GM18498 (cell line): ENCODE measurements around the gene CFAP61.

Experiments used
- ATAC-seq: cut with Tn5 transposase; IDR thresholded peaks from one replicate; pipeline ENCODE4 v1.9.1; 2021; ENCODE audit warnings: mild to moderate bottlenecking, moderate library complexity; ENCODE audit not compliant: unreplicated experiment

CFAP61 gene

DNA sequence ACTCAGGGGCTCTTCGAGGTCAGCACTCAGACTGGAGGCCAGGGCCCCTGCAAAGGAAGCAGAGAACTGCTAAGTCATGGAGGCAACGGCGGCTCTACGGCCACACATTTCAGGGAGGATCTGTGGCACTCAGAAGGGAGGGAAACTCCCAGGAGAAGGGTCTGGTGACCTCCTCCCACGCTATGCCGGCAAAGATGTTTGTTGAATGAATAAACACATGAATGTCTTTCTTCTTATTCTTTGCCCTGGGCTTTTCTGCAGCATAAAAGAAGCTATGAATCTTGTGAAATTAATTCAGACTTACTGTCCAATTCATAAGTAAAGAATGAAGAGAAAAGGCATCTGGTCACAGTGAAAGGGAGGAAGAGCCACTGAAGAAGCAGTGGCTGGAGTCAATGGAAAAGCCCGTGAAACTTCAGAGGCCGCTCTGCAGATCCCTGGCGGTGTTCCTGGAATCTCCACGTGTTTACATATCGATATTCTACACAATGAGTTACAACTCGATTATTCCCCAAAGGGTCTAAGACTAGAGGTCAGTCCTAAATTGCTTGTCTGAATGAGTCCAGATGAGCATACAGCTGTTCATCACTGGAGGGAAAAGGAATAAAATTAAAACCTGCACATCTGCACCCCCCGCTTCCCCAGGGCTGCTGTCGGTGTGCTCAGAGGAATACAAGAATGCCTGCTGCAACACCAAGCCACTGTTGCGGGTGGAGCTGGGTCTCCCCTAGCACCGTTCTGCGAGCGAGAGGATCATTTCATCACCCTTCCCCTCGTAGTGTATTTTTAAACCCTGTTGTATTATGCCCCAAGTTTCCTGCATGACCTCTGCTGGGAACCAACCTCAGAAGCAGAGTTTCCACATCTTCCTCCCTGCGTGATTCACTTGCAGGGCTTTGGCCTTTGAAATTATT, 341.1 kb downstream of the CFAP61 start:
- no peak for ATAC-seq

DNA sequence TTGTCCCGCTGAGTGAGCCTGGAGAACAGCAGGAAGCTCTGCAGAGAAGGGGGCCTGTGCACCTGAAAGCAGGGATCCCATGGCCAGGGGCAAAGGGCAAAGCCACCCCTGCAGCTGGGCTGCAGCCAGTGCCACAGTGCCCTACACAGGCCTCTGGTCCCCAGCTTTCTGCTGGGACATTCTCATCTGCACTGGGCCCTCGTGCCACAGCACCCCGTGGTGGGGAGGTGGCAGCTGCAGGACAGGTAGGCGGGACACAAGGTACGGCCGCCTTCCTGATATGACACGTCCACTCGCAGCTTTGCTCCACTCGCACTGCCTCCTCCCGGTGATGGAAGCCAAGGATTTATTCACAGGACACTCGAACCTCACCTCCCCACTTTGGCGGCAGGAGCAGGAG, 342.8 kb downstream of the CFAP61 start:
- ATAC-seq = no peak

GRCh38 chr20:20395903-20396568, 343.7 kb downstream of the CFAP61 start:
- ATAC-seq = no peak

DNA sequence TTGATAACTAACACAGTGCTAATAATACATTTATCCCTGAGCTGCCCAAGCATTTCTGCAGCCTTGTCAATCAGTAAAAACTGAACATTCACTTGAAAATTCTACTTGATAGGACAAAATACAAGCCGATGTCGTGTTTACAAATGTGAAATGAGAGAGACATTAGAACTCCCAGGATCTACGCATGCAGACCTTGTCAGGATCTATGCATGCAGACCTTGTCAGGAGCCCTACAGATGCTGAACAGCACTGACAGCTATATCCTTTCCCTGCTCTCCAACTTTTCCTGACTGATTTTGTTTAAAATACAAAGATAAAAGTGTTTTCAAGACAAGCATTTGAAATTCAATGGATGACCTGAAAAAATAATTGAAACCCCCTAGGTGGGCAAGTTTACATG, 344.5 kb downstream of the CFAP61 start:
- no peak for ATAC-seq

- ATAC-seq = no peak
Observed at GRCh38 chr20:20398123-20398522, 345.8 kb downstream of the CFAP61 start.

- ATAC-seq = no peak
Observed at GRCh38 chr20:20399531-20400500, 347.5 kb downstream of the CFAP61 start.

- no peak for ATAC-seq
Observed at GRCh38 chr20:20401991-20402390, 349.7 kb downstream of the CFAP61 start.

DNA sequence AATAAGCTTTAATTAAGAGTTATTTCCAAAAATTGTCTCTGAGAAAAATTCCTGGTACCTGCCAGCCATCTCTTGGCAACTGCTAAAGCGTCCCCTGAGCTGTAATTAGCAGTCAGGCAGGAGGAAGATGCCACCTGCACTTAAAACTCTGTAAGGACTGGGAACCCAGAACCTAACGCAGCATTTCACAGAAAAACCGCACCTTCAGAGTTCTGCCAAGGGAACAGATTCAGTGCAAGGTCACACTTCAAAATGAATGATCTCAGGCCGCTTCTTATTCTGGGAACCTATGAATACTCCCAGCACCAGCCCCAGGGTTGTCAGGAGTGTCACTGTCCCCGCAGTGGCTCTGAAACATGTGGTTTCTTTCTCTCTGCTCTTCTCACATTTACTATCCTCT, 352.3 kb downstream of the CFAP61 start:
- no peak for ATAC-seq

DNA sequence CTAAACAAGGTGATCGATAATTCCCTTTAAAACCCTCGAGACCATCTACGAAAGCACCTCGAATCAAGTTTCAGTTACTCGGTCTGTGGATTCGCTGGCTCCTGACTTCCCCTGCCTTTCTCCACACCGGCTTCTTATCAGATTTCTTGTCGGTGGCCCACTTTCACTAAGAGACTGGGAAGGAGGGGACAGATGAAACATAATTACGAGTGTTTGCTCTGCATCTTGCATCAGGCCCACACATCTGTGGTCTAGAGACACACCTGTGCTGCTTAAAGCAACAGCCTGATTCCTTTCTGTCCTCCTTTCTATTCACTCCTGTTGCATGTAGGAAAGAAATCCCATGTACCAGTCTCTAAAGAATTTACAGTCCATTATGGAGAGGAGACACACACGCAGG, 353.3 kb downstream of the CFAP61 start:
- ATAC-seq = no peak

GRCh38 chr20:20406306-20406705, 354.0 kb downstream of the CFAP61 start:
- ATAC-seq = no peak

- ATAC-seq = no peak
Observed at GRCh38 chr20:20407891-20408805, 355.8 kb downstream of the CFAP61 start.

DNA sequence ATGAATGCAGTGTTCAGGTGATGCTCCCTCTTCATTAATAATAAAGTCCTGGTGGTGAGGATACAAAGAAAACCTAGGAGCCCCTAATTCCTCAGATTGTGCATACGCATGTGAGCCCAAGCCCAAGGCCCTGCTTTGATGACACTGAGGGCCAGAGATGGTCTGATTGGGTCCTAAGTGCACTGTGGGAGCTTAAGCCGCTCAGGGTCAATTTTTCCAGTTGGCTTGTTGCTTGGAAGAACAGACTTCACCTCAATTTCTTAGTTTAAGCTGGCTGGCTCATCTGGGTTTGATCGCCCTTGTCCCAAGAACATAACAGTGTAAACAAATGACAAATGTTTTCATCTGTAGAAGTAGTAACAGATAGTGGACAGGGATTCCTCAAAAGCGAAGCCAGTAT, 357.0 kb downstream of the CFAP61 start:
- ATAC-seq = no peak
